ENCODE measurements around the gene PUM1. TPM values are rescaled to one million over a fixed set of nuclear protein-coding genes. Genes with fewer than 3 reads are reported as not detected.

PUM1 gene
- total and polyA plus RNA-seq, 4 donors = 18.1 to 49.2 (median 30.2) TPM

- no peak overlapping the region for H3K27ac ChIP-seq (ENCODE audit: low read depth in 1 of 2, low read length in 2 of 2)
- no peaks in the 10 kb centered on the region for H3K9me3 ChIP-seq (ENCODE audit: control insufficient read depth in 4 of 4, low read length in 3 of 4)
- WGBS = 87% methylated on average over 4 of the region's 4 CpGs
- H3K9ac ChIP-seq (ENCODE audit: low read depth in 1 of 2, low read length in 2 of 2) = no peak overlapping the region
- H3K36me3 ChIP-seq (ENCODE audit: control insufficient read depth in 4 of 4, insufficient read depth in 3 of 4, low read depth in 1 of 4, low read length in 3 of 4) = no peaks in the 10 kb centered on the region
- H3K4me3 ChIP-seq (ENCODE audit: low read depth in 1 of 3, low read length in 3 of 3) = no peak overlapping the region
- no peaks in the 10 kb centered on the region for H3K4me1 ChIP-seq (ENCODE audit: control insufficient read depth in 4 of 4, insufficient read depth in 4 of 4, low read length in 3 of 4)
- no peaks in the 10 kb centered on the region for H3K27me3 ChIP-seq (ENCODE audit: control insufficient read depth in 4 of 4, insufficient read depth in 4 of 4, low read length in 3 of 4)
- no peak for DNase-seq (ENCODE audit: low spot score)
- no peak for TF ChIP-seq HNF4A (conservative IDR thresholded peaks at IDR 0.05)
- no peak for TF ChIP-seq EGR1 (IDR thresholded peaks at IDR 0.05; ENCODE audit: low read depth in 2 of 2)
- no peak for TF ChIP-seq ATF3 (IDR thresholded peaks at IDR 0.05)
- no peak for TF ChIP-seq FOXA1 (IDR thresholded peaks at IDR 0.05)
- no peak for TF ChIP-seq SP1 (IDR thresholded peaks at IDR 0.05)
These were observed 150.6 kb downstream of the PUM1 start for GRCh38 chr1:30914931-30915330.

- no peak for DNase-seq (ENCODE audit: low spot score)
- peaks cover 0 to 3% (median 0%) of the 10 kb centered on the region in 4 donors for H3K4me1 ChIP-seq (ENCODE audit: control insufficient read depth in 4 of 4, insufficient read depth in 4 of 4, low read length in 3 of 4)
- 89% methylated on average over 3 of the region's 3 CpGs for WGBS
These were observed 151.0 kb downstream of the PUM1 start for GRCh38 chr1:30914587-30914922.

GRCh38 chr1:30912913-30913652 lies 152.4 kb downstream of the PUM1 start:
- WGBS = 75% methylated on average over 10 of the region's 10 CpGs
- DNase-seq (ENCODE audit: low spot score) = no peak
- Histone ChIP-seq H3K4me3 (ENCODE audit: low read depth in 1 of 3, low read length in 3 of 3) (no peak overlapping the region), H3K9me3 (ENCODE audit: control insufficient read depth in 4 of 4, low read length in 3 of 4) (no peaks in the 10 kb centered on the region), H3K4me1 (ENCODE audit: control insufficient read depth in 4 of 4, insufficient read depth in 4 of 4, low read length in 3 of 4) (peaks cover 0 to 8% (median 1%) of the 10 kb centered on the region in 4 donors), H3K36me3 (ENCODE audit: control insufficient read depth in 4 of 4, insufficient read depth in 3 of 4, low read depth in 1 of 4, low read length in 3 of 4) (no peaks in the 10 kb centered on the region), H3K27ac (ENCODE audit: low read depth in 1 of 2, low read length in 2 of 2) (peak overlapping the region; percentile 42 to 44), H3K27me3 (ENCODE audit: control insufficient read depth in 4 of 4, insufficient read depth in 4 of 4, low read length in 3 of 4) (no peaks in the 10 kb centered on the region), H3K9ac (ENCODE audit: low read depth in 1 of 2, low read length in 2 of 2) (no peak overlapping the region)
- TF ChIP-seq JUND (IDR thresholded peaks at IDR 0.05) = no peak
- TF ChIP-seq NR2F2 (IDR thresholded peaks at IDR 0.05) = no peak
- peak; percentile 26 for TF ChIP-seq SP1 (IDR thresholded peaks at IDR 0.05)
- TF ChIP-seq ZBTB33 (IDR thresholded peaks at IDR 0.05) = no peak
- peak; percentile 38 to 39 for TF ChIP-seq RXRA (IDR thresholded peaks at IDR 0.05)
- no peak for TF ChIP-seq TAF1 (conservative IDR thresholded peaks at IDR 0.05)
- peak; percentile 13 for TF ChIP-seq YY1 (IDR thresholded peaks at IDR 0.05)

More at GRCh38 chr1:30914587-30914922, 151.0 kb downstream of the PUM1 start:
- no peak for TF ChIP-seq EGR1 (IDR thresholded peaks at IDR 0.05; ENCODE audit: low read depth in 2 of 2)
- TF ChIP-seq CTCF (IDR thresholded peaks at IDR 0.05; ENCODE audit: low read depth, low read length, missing input control) = no peak
- H3K27me3 ChIP-seq (ENCODE audit: control insufficient read depth in 4 of 4, insufficient read depth in 4 of 4, low read length in 3 of 4) = no peaks in the 10 kb centered on the region
- no peak overlapping the region for H3K27ac ChIP-seq (ENCODE audit: low read depth in 1 of 2, low read length in 2 of 2)
- no peak overlapping the region for H3K9ac ChIP-seq (ENCODE audit: low read depth in 1 of 2, low read length in 2 of 2)
- no peaks in the 10 kb centered on the region for H3K36me3 ChIP-seq (ENCODE audit: control insufficient read depth in 4 of 4, insufficient read depth in 3 of 4, low read depth in 1 of 4, low read length in 3 of 4)
- H3K4me3 ChIP-seq (ENCODE audit: low read depth in 1 of 3, low read length in 3 of 3) = no peak overlapping the region
- H3K9me3 ChIP-seq (ENCODE audit: control insufficient read depth in 4 of 4, low read length in 3 of 4) = no peaks in the 10 kb centered on the region
